HTR-8/SVneo (cell line): ENCODE results near the gene SSUH2.
"Not testable (repeated sequence)": the region's sequence is repeated elsewhere in the genome, so short reads cannot be mapped to it uniquely, and the experiment has no call there.

Source experiments
- DNase-seq: peaks from one replicate; pipeline ENCODE4 v3.0.0; 2011; ENCODE audit warnings: low spot score, mixed read lengths; ENCODE audit not compliant: insufficient read length
- FAIRE-seq: peaks from 2 replicates; lab custom pipeline; 2011; peaks lifted over from hg19 to GRCh38; lab: Jason Lieb, UNC

The SSUH2 gene

GRCh38 chr3:8660175-8661118 is 15.8 kb upstream of the SSUH2 start:
- FAIRE-seq (no peak), DNase-seq (no peak)

GRCh38 chr3:8659242-8659641 is 14.6 kb upstream of the SSUH2 start:
- FAIRE-seq (no peak), DNase-seq (no peak)

GRCh38 chr3:8658306-8659212 is 14.0 kb upstream of the SSUH2 start:
- FAIRE-seq: no peak
- no peak for DNase-seq

GRCh38 chr3:8657804-8658305 is 13.3 kb upstream of the SSUH2 start:
- no peak for FAIRE-seq
- DNase-seq: no peak

- DNase-seq: no peak
- no peak for FAIRE-seq
These were observed 11.6 kb upstream of the SSUH2 start for GRCh38 chr3:8656240-8656639.

- FAIRE-seq (no peak), DNase-seq (no peak)
These were observed 10.8 kb upstream of the SSUH2 start for GRCh38 chr3:8655387-8655835.

- DNase-seq, FAIRE-seq: not testable (repeated sequence)
These were observed 10.2 kb upstream of the SSUH2 start for GRCh38 chr3:8654572-8655329.

GRCh38 chr3:8653800-8654408 is 9.3 kb upstream of the SSUH2 start:
- no peak for FAIRE-seq

GRCh38 chr3:8652324-8652987 is 7.9 kb upstream of the SSUH2 start:
- FAIRE-seq (no peak), DNase-seq (no peak)

More at GRCh38 chr3:8653800-8654408, 9.3 kb upstream of the SSUH2 start:
- DNase-seq: no peak

GRCh38 chr3:8651418-8652323 is 7.1 kb upstream of the SSUH2 start:
- FAIRE-seq (no peak), DNase-seq (no peak)

GRCh38 chr3:8650583-8651416 is 6.2 kb upstream of the SSUH2 start:
- DNase-seq (no peak), FAIRE-seq (no peak)

GRCh38 chr3:8649757-8650156 is 5.2 kb upstream of the SSUH2 start:
- no peak for DNase-seq
- no peak for FAIRE-seq

- FAIRE-seq (no peak), DNase-seq (no peak)
These were observed 4.5 kb upstream of the SSUH2 start for GRCh38 chr3:8648909-8649741.

- DNase-seq: no peak
- no peak for FAIRE-seq
These were observed 2.8 kb upstream of the SSUH2 start for GRCh38 chr3:8647137-8647985.

- FAIRE-seq (no peak), DNase-seq (no peak)
These were observed 1.8 kb upstream of the SSUH2 start for GRCh38 chr3:8646313-8646938.
